Transverse colon (tissue), 4 donors: ENCODE results near the gene SSX2IP. TPM values are rescaled to one million over a fixed set of nuclear protein-coding genes. Genes with fewer than 3 reads are reported as not detected.

Experiments
- DNase-seq: peaks from one replicate; pipeline ENCODE4 v3.0.0-alpha.2; 2019
- H3K27ac ChIP-seq, 4 donors: fragments of 200-600 bp; sonication (generic); 2 replicates each; pipeline ENCODE4 v1.5.1; 2016 to 2018; ENCODE audit warnings: inconsistent platforms in 4 of 4
- H3K27me3 ChIP-seq: fragments of 200-600 bp; sonication (generic); 2 replicates; pipeline ENCODE4 v1.5.1; 2017; ENCODE audit warnings: inconsistent platforms
- H3K36me3 ChIP-seq, 4 donors: fragments of 200-600 bp; sonication (generic); 2 replicates each; pipeline ENCODE4 v1.5.1; 2017 to 2019; ENCODE audit warnings: inconsistent platforms in 4 of 4
- H3K4me1 ChIP-seq, 4 donors: fragments of 200-600 bp; sonication (generic); 2 replicates each; pipeline ENCODE4 v1.5.1; 2017 to 2020; ENCODE audit warnings: inconsistent platforms in 4 of 4
- H3K4me3 ChIP-seq, 4 donors: fragments of 200-600 bp; sonication (generic); 1 replicate in 1 of 4; 2 replicates in 3 of 4; pipeline versions ENCODE4 v1.5.1 to v1.6.1; 2017 to 2019; ENCODE audit warnings: inconsistent platforms in 4 of 4
- H3K9me3 ChIP-seq, 2 donors: fragments of 200-600 bp; sonication (generic); 2 replicates each; pipeline ENCODE4 v1.5.1; 2017 to 2019; ENCODE audit warnings: inconsistent platforms in 2 of 2
- CTCF ChIP-seq, 5 experiments: fragments of 200-600 bp in 3 of 5; fragments of 450-650 bp in 2 of 5; sonication (generic) in 3 of 5; IDR thresholded peaks; 1 replicate in 2 of 5; 2 replicates in 3 of 5; pipeline ENCODE4 v1.5.1; 2016 to 2017; ENCODE audit warnings: antibody characterized with exemption in 5 of 5, inconsistent platforms in 3 of 5, mild to moderate bottlenecking in 2 of 5, moderate library complexity in 1 of 5
- EP300 ChIP-seq: sonication (generic); formaldehyde crosslinking; IDR thresholded peaks from one replicate; pipeline ENCODE4 v1.6.1; 2017; ENCODE audit warnings: antibody characterized with exemption, low read depth
- POLR2A ChIP-seq: fragments of 450-650 bp; IDR thresholded peaks from one replicate; pipeline ENCODE4 v1.6.1; 2016; ENCODE audit warnings: antibody characterized with exemption, mild to moderate bottlenecking, moderate library complexity
- POLR2AphosphoS5 ChIP-seq, 3 donors: sonication (generic); formaldehyde crosslinking; IDR thresholded peaks; one replicate each; pipeline ENCODE4 v1.6.1; 2016; ENCODE audit warnings: antibody characterized with exemption in 3 of 3
- WGBS, 2 donors: methylation state at CpG; one replicate each; pipeline ENCODE4 v1.1.5; 2018; ENCODE audit warnings: low coverage in 1 of 2; 5-methylcytosine and 5-hydroxymethylcytosine counted together
- in situ Hi-C, 4 donors: fragments of 200-750 bp; cut with MboI; loops; one replicate each; pipeline versions ENCODE4 v1.15.0 to v1.15.1; 2017; ENCODE audit warnings: low sequenced_read_pairs in 3 of 4, low pct_ligation_motif_present in 1 of 4, low pct_unique_long_range_greater_than_20kb in 1 of 4
- intact Hi-C: fragments of 100-400 bp; cut with DNase I; formaldehyde crosslinking; loops from one replicate; pipeline ENCODE4 v1.15.1; 2023; ENCODE audit warnings: low total_unique reads
- total RNA-seq, 4 donors: library from RNA; depleted of rRNA; stranded (reverse); fragments of >200 nt; gene quantifications; one replicate each; pipeline ENCODE4 v1.1.0, GENCODE V29; 2016

SSX2IP gene
- total RNA-seq, 4 donors from 2014 or later = 7.1 to 15.2 (median 11.4) TPM

GRCh38 chr1:84702143-84702542 lies 11.9 kb upstream of the SSX2IP start:
- intact Hi-C loops (no loop called here), in situ Hi-C loops (no loop called here)
- TF ChIP-seq POLR2A (no peak), EP300 (no peak), POLR2AphosphoS5 (IDR thresholded peaks at IDR 0.05) (no peak), CTCF (IDR thresholded peaks at IDR 0.05) (no peak)
- H3K9me3 ChIP-seq = no peaks in the 10 kb centered on the region
- H3K4me3 ChIP-seq = no peak overlapping the region
- peaks cover 12 to 40% (median 15%) of the 10 kb centered on the region in 4 donors for H3K4me1 ChIP-seq
- H3K27me3 ChIP-seq = no peaks in the 10 kb centered on the region
- 66 to 78% methylated on average over 1 of the region's 1 CpG for WGBS, 2 donors
- H3K36me3 ChIP-seq = no peaks in the 10 kb centered on the region
- no peak for DNase-seq
- H3K27ac ChIP-seq = peak overlapping the region; percentile 46 to 81 (median 58)

GRCh38 chr1:84701376-84701775 lies 11.1 kb upstream of the SSX2IP start:
- no peak for TF ChIP-seq POLR2AphosphoS5 (IDR thresholded peaks at IDR 0.05)
- no peaks in the 10 kb centered on the region for H3K27me3 ChIP-seq
- 20 to 26% methylated on average over 5 of the region's 5 CpGs for WGBS, 2 donors
- H3K4me1 ChIP-seq = peaks cover 13 to 43% (median 15%) of the 10 kb centered on the region in 4 donors
- no peaks in the 10 kb centered on the region for H3K9me3 ChIP-seq
- in situ Hi-C loops (no loop called here), intact Hi-C loops (no loop called here)
- DNase-seq = no peak
- no peaks in the 10 kb centered on the region for H3K36me3 ChIP-seq
- H3K4me3 ChIP-seq = no peak overlapping the region
- peak overlapping the region; percentile 46 to 81 (median 58) for H3K27ac ChIP-seq

- TF ChIP-seq POLR2A = no peak
- TF ChIP-seq POLR2AphosphoS5 (IDR thresholded peaks at IDR 0.05) = no peak
- TF ChIP-seq EP300 = no peak
- TF ChIP-seq CTCF (IDR thresholded peaks at IDR 0.05) = no peak
- H3K27me3 ChIP-seq = no peaks in the 10 kb centered on the region
- no peak overlapping the region for H3K4me3 ChIP-seq
- WGBS, 2 donors = 74% methylated on average over 1 of the region's 1 CpG; no CpG with 5 or more reads in 1 of the 2 donors
- H3K27ac ChIP-seq = peak overlapping the region; percentile 46 to 81 (median 58)
- DNase-seq = no peak
- no peaks in the 10 kb centered on the region for H3K36me3 ChIP-seq
- H3K4me1 ChIP-seq = peaks cover 13 to 43% (median 15%) of the 10 kb centered on the region in 4 donors
- no peaks in the 10 kb centered on the region for H3K9me3 ChIP-seq
- in situ Hi-C loops (no loop called here), intact Hi-C loops (no loop called here)
These were observed 9.8 kb upstream of the SSX2IP start for GRCh38 chr1:84700070-84700469.

- Histone ChIP-seq H3K36me3 (no peaks in the 10 kb centered on the region), H3K9me3 (no peaks in the 10 kb centered on the region), H3K4me1 (peaks cover 13 to 43% (median 15%) of the 10 kb centered on the region in 4 donors), H3K27ac (peak overlapping the region; percentile 74 to 81 (median 78)), H3K4me3 (no peak overlapping the region), H3K27me3 (no peaks in the 10 kb centered on the region)
- in situ Hi-C loops (loop anchor here in 1 of 4 donors (25.0 kb wide), 1 partner anchor 564 kb away; the partner anchor contains the start of gene C1orf52), intact Hi-C loops (no loop called here)
- no peak for DNase-seq
- 20 to 28% methylated on average over 2 of the region's 2 CpGs for WGBS, 2 donors
- no peak for TF ChIP-seq POLR2A
- no peak for TF ChIP-seq CTCF (IDR thresholded peaks at IDR 0.05)
- TF ChIP-seq EP300 = peak; percentile 48
- TF ChIP-seq POLR2AphosphoS5 (IDR thresholded peaks at IDR 0.05) = peak; percentile 52 to 68 (median 66)
These were observed 8.2 kb upstream of the SSX2IP start for GRCh38 chr1:84698151-84699110.
